ENCODE results near the gene RFWD3. TPM values are rescaled to one million over a fixed set of nuclear protein-coding genes. Genes with fewer than 3 reads are reported as not detected.

RFWD3 gene
- total and polyA plus RNA-seq, 2 of the 4 experiments (the other 2 are of a cell fraction), result 16.7 to 27.6 TPM

DNA sequence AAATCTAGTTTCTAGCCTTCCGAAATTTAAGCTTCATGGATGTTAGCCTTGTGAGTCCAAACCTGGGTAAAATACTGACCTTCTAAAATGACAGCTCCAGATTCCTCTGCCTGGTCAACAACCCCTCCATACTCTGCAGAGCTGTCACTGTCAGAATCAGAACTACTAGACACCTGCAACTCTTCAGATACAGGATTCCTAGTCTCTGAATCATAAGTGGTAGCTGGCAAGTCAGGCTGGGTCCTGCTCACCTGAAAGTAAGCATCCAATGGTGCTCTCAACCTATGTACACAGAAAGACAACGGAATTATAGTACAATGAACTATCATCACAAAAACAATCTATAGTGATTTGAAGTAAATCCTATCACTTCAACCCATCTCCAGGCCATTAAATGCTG is 14.8 kb downstream of the RFWD3 start:
- H3K27ac ChIP-seq (ENCODE audit: insufficient read depth, low read length), result no peak overlapping the region
- H3K27me3 ChIP-seq (ENCODE audit: control insufficient read depth, insufficient read depth, low read length), result no peaks in the 10 kb centered on the region
- ChIA-PET POLR2A (ENCODE audit: unreplicated experiment) (no interaction called here), CTCF (interaction anchor here (0.7 to 1.2 kb wide), 6 partner anchors 9 to 1087 kb away, joined by 3 to 6 read pairs (median 3); no protein-coding TSS in a partner anchor)
- intact Hi-C loops (cut with micrococcal nuclease), result no loop called here
- no peak overlapping the region for H2AK5ac ChIP-seq (ENCODE audit: low read depth, low read length)
- dilution Hi-C loops (cut with HindIII; ENCODE audit: low sequenced_read_pairs, unreplicated experiment), result no loop called here
- peaks cover 28 to 52% of the 10 kb centered on the region in 2 experiments for H3K79me1 ChIP-seq (ENCODE audit: low read depth in 1 of 2, low read length in 2 of 2)
- WGBS, 2 experiments (ENCODE audit: extremely low coverage in 2 of 2, insufficient read length in 1 of 2), result no CpG with 5 or more reads among the region's 2 CpGs
- no peak overlapping the region for H2AFZ ChIP-seq (replicated peaks; ENCODE audit: low read length, poor library complexity)
- no peak overlapping the region for H3K18ac ChIP-seq (ENCODE audit: low read depth, low read length)
- no peak overlapping the region for H2BK20ac ChIP-seq (ENCODE audit: low read depth, low read length)
- H2BK5ac ChIP-seq (ENCODE audit: low read depth, low read length, poor library complexity, severe bottlenecking), result no peak overlapping the region
- no peak overlapping the region for H3K4ac ChIP-seq (ENCODE audit: low read depth, low read length)
- no TSS peak for BruUV-seq (replicated peaks)
- H3K4me3 ChIP-seq (ENCODE audit: insufficient read depth, low read depth, low read length), result no peak overlapping the region
- H2BK15ac ChIP-seq (ENCODE audit: low read depth, low read length), result no peak overlapping the region
- no peak overlapping the region for H2BK120ac ChIP-seq (ENCODE audit: low read depth, low read length)
- no peak for TF ChIP-seq MAFK (IDR thresholded peaks at IDR 0.05; ENCODE audit: low read depth, low read length)
- no peak for TF ChIP-seq RCOR1 (IDR thresholded peaks at IDR 0.05; ENCODE audit: insufficient replicate concordance, low read length)
- TF ChIP-seq SMC3 (IDR thresholded peaks at IDR 0.05; ENCODE audit: low read depth, low read length), result no peak
- no peak for TF ChIP-seq ELK1 (IDR thresholded peaks at IDR 0.05; ENCODE audit: borderline replicate concordance, low read depth, low read length)
- TF ChIP-seq POLR2A (IDR thresholded peaks at IDR 0.05; ENCODE audit: low read depth, low read length), result no peak
- TF ChIP-seq, protein P1, sequence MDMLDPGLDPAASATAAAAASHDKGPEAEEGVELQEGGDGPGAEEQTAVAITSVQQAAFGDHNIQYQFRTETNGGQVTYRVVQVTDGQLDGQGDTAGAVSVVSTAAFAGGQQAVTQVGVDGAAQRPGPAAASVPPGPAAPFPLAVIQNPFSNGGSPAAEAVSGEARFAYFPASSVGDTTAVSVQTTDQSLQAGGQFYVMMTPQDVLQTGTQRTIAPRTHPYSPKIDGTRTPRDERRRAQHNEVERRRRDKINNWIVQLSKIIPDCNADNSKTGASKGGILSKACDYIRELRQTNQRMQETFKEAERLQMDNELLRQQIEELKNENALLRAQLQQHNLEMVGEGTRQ (IDR thresholded peaks at IDR 0.05; ENCODE audit: low read depth, low read length), result no peak
- no peak for TF ChIP-seq RAD21 (IDR thresholded peaks at IDR 0.05; ENCODE audit: low read length)
- TF ChIP-seq CHD1 (IDR thresholded peaks at IDR 0.05; ENCODE audit: low read depth, low read length), result no peak
- TF ChIP-seq CEBPB (IDR thresholded peaks at IDR 0.05; ENCODE audit: low read depth, low read length), result no peak
- no peak for TF ChIP-seq MAZ (IDR thresholded peaks at IDR 0.05; ENCODE audit: borderline replicate concordance, low read depth, low read length)
- no peak for TF ChIP-seq RFX5 (IDR thresholded peaks at IDR 0.05; ENCODE audit: low read depth, low read length)
- no peak for TF ChIP-seq BHLHE40 (IDR thresholded peaks at IDR 0.05; ENCODE audit: low read depth, low read length)
- TF ChIP-seq NFE2L2 (IDR thresholded peaks at IDR 0.05; ENCODE audit: low read depth, low read length), result no peak
- no peak for TF ChIP-seq MXI1 (IDR thresholded peaks at IDR 0.05; ENCODE audit: borderline replicate concordance, low read depth, low read length)
- no peak for TF ChIP-seq CTCF (conservative IDR thresholded peaks at IDR 0.05; ENCODE audit: low read depth, low read length)
- TF ChIP-seq FOS (IDR thresholded peaks at IDR 0.05; ENCODE audit: low read depth, low read length), result no peak
- in situ Hi-C loops (cut with MboI; ENCODE audit: low sequenced_read_pairs), result no loop called here
- no peak overlapping the region for H4K5ac ChIP-seq (ENCODE audit: low read depth, low read length)
- no peaks in the 10 kb centered on the region for H3K9me3 ChIP-seq (ENCODE audit: control insufficient read depth, insufficient read depth, low read length)
- no peak overlapping the region for H3K56ac ChIP-seq (ENCODE audit: extremely low read depth, insufficient read depth, low read length)
- H3K9ac ChIP-seq (ENCODE audit: low read depth, low read length), result no peak overlapping the region
- DNase-seq, result no peak
- peaks cover 4% of the 10 kb centered on the region; the same call in 1 of the 2 replicates for H3K9me1 ChIP-seq (ENCODE audit: insufficient read depth, low read length)
- no peak overlapping the region for H4K91ac ChIP-seq (ENCODE audit: insufficient read depth, low read depth, low read length)
- H2AK9ac ChIP-seq (replicated peaks; ENCODE audit: low read depth, low read length, poor library complexity), result no peak overlapping the region
- no peak overlapping the region for H3K4me2 ChIP-seq (ENCODE audit: low read depth, low read length)
- no peak overlapping the region for H3K23ac ChIP-seq (ENCODE audit: low read depth, low read length)
- H4K8ac ChIP-seq (ENCODE audit: low read depth in 2 of 2, low read length in 2 of 2), result no peak overlapping the region
- peaks cover 24% of the 10 kb centered on the region for H3K36me3 ChIP-seq (ENCODE audit: control insufficient read depth, insufficient read depth, low read length)
- no peak for ATAC-seq (ENCODE audit: low read depth)
- peaks cover 22% of the 10 kb centered on the region for H4K20me1 ChIP-seq (ENCODE audit: insufficient read depth, low read length)
- no peak overlapping the region for H3K14ac ChIP-seq (replicated peaks; ENCODE audit: low read depth, low read length)
- peaks cover 4% of the 10 kb centered on the region for H3K4me1 ChIP-seq (ENCODE audit: control insufficient read depth, insufficient read depth, low read length)

Measured in IMR-90 (cell line).